H1 (cell line): Measurements from ENCODE around the gene ERG28. TPM values are rescaled to one million over a fixed set of nuclear protein-coding genes. Genes with fewer than 3 reads are reported as not detected.

Source experiments
- CTCF ChIA-PET: fragments of 300-600 bp; sonication (Branson Sonifier 250); formaldehyde crosslinking; loops from one replicate; lab custom pipeline; 2021; ENCODE audit not compliant: partially characterized antibody; lab: Charles Lee
- POLR2A ChIA-PET: fragments of 300-600 bp; sonication (Branson Sonifier 250); formaldehyde crosslinking; loops from one replicate; lab custom pipeline; 2021; ENCODE audit warnings: inconsistent platforms; ENCODE audit not compliant: partially characterized antibody; lab: Charles Lee
- DNase-seq, 2 experiments: peaks; one replicate each; pipeline versions ENCODE4 v3.0.0 to v3.0.0-alpha.2; 2010 to 2022; ENCODE audit warnings: low spot score in 2 of 2, low read depth in 1 of 2, mixed read lengths in 1 of 2
- FAIRE-seq: peaks from 2 replicates; lab custom pipeline; 2011; peaks lifted over from hg19 to GRCh38; lab: Jason Lieb, UNC
- H2AFZ ChIP-seq: 2 replicates; pipeline ENCODE4 v1.8.1; 2012; ENCODE audit warnings: low read length, inconsistent platforms
- H2AK5ac ChIP-seq: 2 replicates; pipeline ENCODE4 v1.6.1; 2013; ENCODE audit warnings: low read depth, low read length
- H2BK120ac ChIP-seq: replicated peaks from 2 replicates; pipeline ENCODE3; 2013; ENCODE audit warnings: low read depth, low read length, inconsistent platforms
- H2BK12ac ChIP-seq: 2 replicates; pipeline ENCODE4 v1.6.1; 2013; ENCODE audit warnings: low read depth, low read length
- H2BK15ac ChIP-seq: 2 replicates; pipeline ENCODE4 v1.6.1; 2013; ENCODE audit warnings: low read length
- H2BK20ac ChIP-seq: 2 replicates; pipeline ENCODE4 v1.6.1; 2013; ENCODE audit warnings: low read length
- H2BK5ac ChIP-seq: 2 replicates; pipeline ENCODE4 v1.6.1; 2013; ENCODE audit warnings: low read depth, low read length
- H3K14ac ChIP-seq: 2 replicates; pipeline ENCODE4 v1.6.1; 2013; ENCODE audit warnings: inconsistent platforms; ENCODE audit not compliant: insufficient read length
- H3K18ac ChIP-seq: 2 replicates; pipeline ENCODE4 v1.6.1; 2013; ENCODE audit warnings: low read length; ENCODE audit errors: extremely low read depth
- H3K23ac ChIP-seq: 2 replicates; pipeline ENCODE4 v1.6.1; 2013; ENCODE audit warnings: inconsistent platforms; ENCODE audit not compliant: insufficient read length
- H3K23me2 ChIP-seq: 2 replicates; pipeline ENCODE4 v1.6.1; 2013; ENCODE audit warnings: low read depth, low read length
- H3K27ac ChIP-seq: 2 replicates; pipeline ENCODE4 v1.6.1; 2011; ENCODE audit warnings: low read depth, low read length, inconsistent platforms
- H3K27me3 ChIP-seq, 4 experiments: replicated peaks in 1 of 4; 1 replicate in 1 of 4; 2 replicates in 3 of 4; pipeline versions ENCODE4 v1.6.1 to v1.8.1; 2011 to 2013; ENCODE audit warnings: low read length in 3 of 4, mild to moderate bottlenecking in 3 of 4, inconsistent platforms in 2 of 4, mixed read lengths in 2 of 4, moderate library complexity in 1 of 4; ENCODE audit not compliant: control insufficient read depth in 3 of 4, insufficient read depth in 3 of 4; ENCODE audit errors: extremely low read depth in 1 of 4
- H3K36me3 ChIP-seq, 4 experiments: 2 replicates each; pipeline versions ENCODE4 v1.6.1 to v1.8.1; 2011 to 2013; ENCODE audit warnings: mild to moderate bottlenecking in 4 of 4, low read length in 3 of 4, moderate library complexity in 2 of 4, control low read depth in 1 of 4, inconsistent platforms in 1 of 4; ENCODE audit not compliant: insufficient read depth in 4 of 4, control insufficient read depth in 2 of 4
- H3K4ac ChIP-seq: replicated peaks from 2 replicates; pipeline ENCODE3; 2013; ENCODE audit warnings: low read length, low read depth, mixed read lengths, inconsistent platforms; ENCODE audit not compliant: insufficient read length
- H3K4me1 ChIP-seq, 4 experiments: replicated peaks in 1 of 4; 1 replicate in 1 of 4; 2 replicates in 3 of 4; pipeline versions ENCODE4 v1.6.1 to v1.8.1; 2011 to 2013; ENCODE audit warnings: low read length in 3 of 4, inconsistent platforms in 2 of 4, mixed read lengths in 1 of 4; ENCODE audit not compliant: insufficient read depth in 4 of 4, control insufficient read depth in 3 of 4
- H3K4me2 ChIP-seq, 2 experiments: 2 replicates each; pipeline versions ENCODE4 v1.6.1 to v1.8.1; 2011 to 2013; ENCODE audit warnings: low read depth in 2 of 2, low read length in 2 of 2, control low read depth in 1 of 2, inconsistent platforms in 1 of 2, mild to moderate bottlenecking in 1 of 2; ENCODE audit not compliant: insufficient read depth in 1 of 2
- H3K4me3 ChIP-seq, 4 experiments: fragments of 200-600, 300-600 bp in 1 of 4; sonication (generic), shearing (Covaris generic), sonication (Bioruptor Twin) in 1 of 4; 2 replicates each; pipeline versions ENCODE4 v1.5.1 to v1.8.1; 2011 to 2016; ENCODE audit warnings: low read length in 4 of 4, low read depth in 3 of 4, control low read depth in 2 of 4, inconsistent platforms in 2 of 4, mild to moderate bottlenecking in 2 of 4, mixed read lengths in 1 of 4, moderate library complexity in 1 of 4; ENCODE audit not compliant: insufficient read depth in 2 of 4; ENCODE audit errors: extremely low read depth in 1 of 4
- H3K56ac ChIP-seq: replicated peaks from 2 replicates; pipeline ENCODE3; 2013; ENCODE audit warnings: low read depth, mild to moderate bottlenecking, mixed read lengths, low read length, inconsistent platforms; ENCODE audit not compliant: insufficient read length
- H3K79me1 ChIP-seq: 2 replicates; pipeline ENCODE4 v1.6.1; 2013; ENCODE audit warnings: low read depth, low read length, control low read depth
- H3K79me2 ChIP-seq, 2 experiments: 2 replicates each; pipeline versions ENCODE4 v1.6.1 to v1.8.1; 2012 to 2013; ENCODE audit warnings: low read length in 2 of 2, mild to moderate bottlenecking in 2 of 2, inconsistent platforms in 1 of 2; ENCODE audit not compliant: insufficient read depth in 2 of 2, control insufficient read depth in 1 of 2
- H3K9ac ChIP-seq, 4 experiments: replicated peaks in 1 of 4; 1 replicate in 1 of 4; 2 replicates in 3 of 4; pipeline versions ENCODE4 v1.6.1 to v1.8.1; 2011 to 2013; ENCODE audit warnings: low read depth in 3 of 4, low read length in 3 of 4, control low read depth in 2 of 4, mild to moderate bottlenecking in 2 of 4, moderate library complexity in 2 of 4, inconsistent platforms in 1 of 4; ENCODE audit errors: extremely low read depth in 1 of 4
- H3K9me3 ChIP-seq, 2 experiments: 2 replicates each; pipeline versions ENCODE4 v1.6.1 to v1.8.1; 2012 to 2013; ENCODE audit warnings: mild to moderate bottlenecking in 2 of 2, moderate library complexity in 2 of 2, control low read depth in 1 of 2, inconsistent platforms in 1 of 2, low read depth in 1 of 2, low read length in 1 of 2, mixed read lengths in 1 of 2; ENCODE audit not compliant: insufficient read depth in 2 of 2
- H4K20me1 ChIP-seq, 2 experiments: replicated peaks in 1 of 2; 2 replicates each; pipeline versions ENCODE3 to v1.8.1; 2011 to 2013; ENCODE audit warnings: inconsistent platforms in 2 of 2, low read length in 2 of 2, mild to moderate bottlenecking in 1 of 2; ENCODE audit not compliant: insufficient read depth in 2 of 2, control insufficient read depth in 1 of 2
- H4K5ac ChIP-seq: 2 replicates; pipeline ENCODE4 v1.6.1; 2013; ENCODE audit warnings: low read length, low read depth, mixed read lengths, inconsistent platforms; ENCODE audit not compliant: insufficient read length
- H4K8ac ChIP-seq: 2 replicates; pipeline ENCODE4 v1.8.0; 2013; ENCODE audit warnings: mild to moderate bottlenecking, moderate library complexity, low read length, inconsistent platforms; ENCODE audit not compliant: insufficient read depth; ENCODE audit errors: extremely low read depth
- H4K91ac ChIP-seq: replicated peaks from 2 replicates; pipeline ENCODE3; 2013; ENCODE audit warnings: low read length, mixed read lengths, inconsistent platforms; ENCODE audit not compliant: insufficient read length
- BACH1 ChIP-seq: IDR thresholded peaks from 2 replicates; pipeline ENCODE4 v1.6.1; 2012; ENCODE audit warnings: low read length, improper control_type of control experiment
- CTBP2 ChIP-seq: IDR thresholded peaks from 2 replicates; pipeline ENCODE4 v1.7.0; 2011; ENCODE audit warnings: borderline replicate concordance, mild to moderate bottlenecking, moderate library complexity, mixed read lengths, low read length; ENCODE audit not compliant: insufficient read depth, insufficient read length
- JUN ChIP-seq: IDR thresholded peaks from 2 replicates; pipeline ENCODE4 v1.6.1; 2011; ENCODE audit warnings: low read depth, mild to moderate bottlenecking, improper control_type of control experiment, low read length
- KDM4A ChIP-seq: IDR thresholded peaks from one replicate; pipeline ENCODE4 v1.7.1; 2012; ENCODE audit warnings: low read depth, mild to moderate bottlenecking, moderate library complexity, low read length, inconsistent platforms; ENCODE audit not compliant: severe bottlenecking
- RFX5 ChIP-seq: IDR thresholded peaks from 2 replicates; pipeline ENCODE4 v1.6.1; 2011; ENCODE audit warnings: low read depth, low read length, improper control_type of control experiment, borderline replicate concordance
- WGBS, 2 experiments: shearing (Covaris generic) in 1 of 2; methylation state at CpG; one replicate each; pipeline versions ENCODE4 v1.1.6 to v1.1.7; 2013 to 2015; ENCODE audit warnings: low lambda C conversion rate in 2 of 2, mixed read lengths in 2 of 2, inconsistent platforms in 1 of 2, low coverage in 1 of 2, missing lambda C conversion rate in 1 of 2; ENCODE audit not compliant: insufficient replicate concordance in 2 of 2, insufficient coverage in 1 of 2, insufficient read length in 1 of 2; ENCODE audit errors: extremely low coverage in 1 of 2, missing lambda C conversion rate in 1 of 2; 5-methylcytosine and 5-hydroxymethylcytosine counted together
- polyA plus RNA-seq, 7 experiments: library from polyadenylated mRNA; depleted of rRNA in 3 of 7; stranded (reverse) in 5 of 7; unstranded in 2 of 7; fragments of >200 nt in 5 of 7; fragments of 200-250 nt in 2 of 7; gene quantifications; 1 replicate in 5 of 7; 2 replicates in 1 of 7; 4 replicates in 1 of 7; pipeline versions ENCODE4 v1.2.1 to v1.2.3, GENCODE V29; 2011 to 2013; ENCODE audit warnings: missing spikeins in 2 of 7, mixed read lengths in 2 of 7
- total RNA-seq: library from RNA; stranded (reverse); fragmentation: NEBNext Ultra II Directional; extraction: Animal tissue kit (Norgen Biotek cat#: 25700); gene quantifications from 2 replicates; pipeline ENCODE4 v1.2.1, GENCODE V29; 2021

Gene ERG28
- total and polyA plus RNA-seq, 2 of the 8 experiments (the other 6 are each of a cell fraction or from before 2014, with no cell fraction given), result 32.6 to 56.7 TPM

DNA sequence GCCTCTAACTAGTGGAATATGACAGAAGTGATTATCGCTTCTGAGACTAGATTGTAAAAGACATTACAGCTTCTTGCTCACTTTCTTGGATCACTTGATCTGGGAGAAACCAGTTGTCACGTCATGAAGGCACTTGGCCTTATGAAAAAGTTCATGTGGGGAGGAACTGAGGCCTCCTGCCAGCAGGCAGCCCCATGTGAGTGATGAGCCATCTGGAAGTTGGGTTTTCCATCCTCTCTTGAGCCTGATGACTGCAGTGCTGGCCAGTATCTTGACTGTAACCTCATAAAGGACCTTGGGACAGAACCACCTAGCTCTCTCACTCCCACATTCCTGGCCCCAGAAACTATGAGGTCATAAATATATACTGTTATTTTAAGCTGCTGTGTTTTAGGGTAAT, 28.3 kb upstream of the ERG28 start:
- no peak overlapping the region for H3K56ac ChIP-seq
- no peak overlapping the region for H2AK5ac ChIP-seq
- no peak overlapping the region for H3K4ac ChIP-seq
- no peaks in the 10 kb centered on the region for H3K23me2 ChIP-seq
- no peaks in the 10 kb centered on the region for H4K20me1 ChIP-seq
- H2BK120ac ChIP-seq, result no peak overlapping the region
- no peak overlapping the region for H2AFZ ChIP-seq
- ChIA-PET CTCF (interaction anchor here (0.6 to 2.6 kb wide), 4 partner anchors 35 to 1128 kb away, joined by 3 to 12 read pairs (median 3); no protein-coding TSS in a partner anchor), POLR2A (no interaction called here)
- DNase-seq, result no peak
- no peak overlapping the region for H4K8ac ChIP-seq
- H3K14ac ChIP-seq, result no peak overlapping the region
- H3K9me3 ChIP-seq, result no peaks in the 10 kb centered on the region
- no peaks in the 10 kb centered on the region for H3K79me1 ChIP-seq
- no peak overlapping the region for H2BK5ac ChIP-seq
- H3K36me3 ChIP-seq, result peaks cover 6 to 32% (median 18%) of the 10 kb centered on the region in 4 experiments; a peak in 6 of 8 replicates
- no peak overlapping the region for H2BK12ac ChIP-seq
- H2BK15ac ChIP-seq, result no peak overlapping the region
- H3K23ac ChIP-seq, result no peak overlapping the region
- no peaks in the 10 kb centered on the region for H3K27me3 ChIP-seq
- H3K4me2 ChIP-seq, result no peak overlapping the region
- FAIRE-seq, result no peak
- H3K9ac ChIP-seq, result no peak overlapping the region
- H2BK20ac ChIP-seq, result no peak overlapping the region
- no peaks in the 10 kb centered on the region for H3K79me2 ChIP-seq
- no peak for TF ChIP-seq BACH1
- TF ChIP-seq CTBP2, result no peak
- TF ChIP-seq KDM4A, result no peak
- TF ChIP-seq RFX5, result no peak
- TF ChIP-seq JUN, result no peak
- WGBS, 2 experiments, result 85% methylated on average over 2 of the region's 2 CpGs; no CpG with 5 or more reads in 1 of the 2 experiments
- H4K91ac ChIP-seq, result no peak overlapping the region
- H4K5ac ChIP-seq, result no peak overlapping the region
- H3K4me3 ChIP-seq, result no peak overlapping the region
- no peak overlapping the region for H3K18ac ChIP-seq
- H3K4me1 ChIP-seq, result no peaks in the 10 kb centered on the region
- no peak overlapping the region for H3K27ac ChIP-seq
